Measurements from ENCODE around the gene IL16. TPM values are rescaled to one million over a fixed set of nuclear protein-coding genes. Genes with fewer than 3 reads are reported as not detected.

IL16 gene
- total RNA-seq, 2 experiments from 2014 or later, result 118 to 144 TPM

- Mint-ChIP-seq H3K4me3 (no peak overlapping the region), H3K27ac (no peak overlapping the region)
- CTCF ChIA-PET, result interaction anchor here (1.2 to 3.9 kb wide), 2 partner anchors 42 to 69 kb away, joined by 3 to 12 read pairs; no protein-coding TSS in a partner anchor
Observed at GRCh38 chr15:81224232-81224631, 27.6 kb downstream of the IL16 start.

DNA sequence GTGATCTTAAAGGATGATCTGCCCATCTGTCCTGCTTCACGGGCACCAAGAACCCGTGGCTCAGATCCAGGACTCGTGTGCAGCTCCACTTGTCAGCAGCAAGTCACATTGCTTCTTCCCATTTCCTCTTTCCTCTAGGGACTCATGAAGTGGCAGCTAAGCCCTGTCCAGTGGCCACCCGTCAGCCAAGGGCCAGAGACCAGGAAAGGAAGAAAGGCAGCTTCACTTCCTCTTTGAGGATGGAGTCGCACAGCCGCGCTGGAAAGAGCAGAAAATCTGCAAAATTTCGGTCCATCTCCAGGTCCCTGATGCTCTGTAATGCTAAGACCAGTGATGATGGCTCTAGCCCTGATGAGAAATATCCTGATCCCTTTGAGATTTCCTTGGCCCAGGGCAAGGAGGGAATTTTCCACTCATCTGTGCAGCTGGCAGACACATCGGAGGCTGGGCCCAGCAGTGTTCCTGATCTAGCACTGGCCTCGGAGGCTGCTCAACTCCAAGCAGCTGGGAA is 28.5 kb downstream of the IL16 start:
- DNase-seq, result no peak
- ATAC-seq, result no peak
- Mint-ChIP-seq H3K36me3 (no peaks in the 10 kb centered on the region), H3K4me3 (no peak overlapping the region), H3K4me1 (peaks cover 4% of the 10 kb centered on the region), H3K9me3 (ENCODE audit: low read depth) (no peaks in the 10 kb centered on the region), H3K27ac (no peak overlapping the region), H3K27me3 (peaks cover 11% of the 10 kb centered on the region)
- CTCF ChIA-PET, result interaction anchor here (1.1 kb wide), 1 partner anchor 41 kb away, joined by 3 read pairs; no protein-coding TSS in a partner anchor

More at GRCh38 chr15:81224232-81224631, 27.6 kb downstream of the IL16 start:
- no peak for DNase-seq
- peaks cover 16% of the 10 kb centered on the region for H3K27me3 Mint-ChIP-seq
- H3K4me1 Mint-ChIP-seq, result peaks cover 4% of the 10 kb centered on the region
- no peak for ATAC-seq
- H3K9me3 Mint-ChIP-seq (ENCODE audit: low read depth), result no peaks in the 10 kb centered on the region
- H3K36me3 Mint-ChIP-seq, result no peaks in the 10 kb centered on the region

DNA sequence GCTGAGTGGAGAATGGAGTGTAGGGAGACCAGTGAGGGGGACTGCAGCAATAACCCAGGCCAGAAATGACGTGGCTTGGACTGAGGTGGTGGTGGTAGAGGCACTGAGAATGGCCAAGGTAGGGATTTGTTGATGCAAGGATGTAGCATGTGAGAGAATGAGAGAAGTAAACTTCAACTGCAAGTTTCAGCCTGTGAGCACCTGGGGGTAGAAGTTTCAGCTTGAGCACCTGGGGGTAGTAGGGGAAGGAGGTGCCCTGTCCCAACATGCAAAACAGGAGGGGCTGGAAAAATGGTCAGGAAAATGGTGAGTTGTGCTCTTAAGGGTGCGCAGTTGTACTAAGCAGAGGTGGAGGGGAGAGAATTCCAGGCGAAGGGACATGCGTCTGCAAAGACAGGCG is 31.0 kb downstream of the IL16 start:
- H3K4me3 Mint-ChIP-seq, result no peak overlapping the region
- H3K9me3 Mint-ChIP-seq (ENCODE audit: low read depth), result no peaks in the 10 kb centered on the region
- peaks cover 8% of the 10 kb centered on the region for H3K27me3 Mint-ChIP-seq
- ATAC-seq, result no peak
- peaks cover 4% of the 10 kb centered on the region for H3K4me1 Mint-ChIP-seq
- CTCF ChIA-PET, result no interaction called here
- H3K36me3 Mint-ChIP-seq, result no peaks in the 10 kb centered on the region
- no peak overlapping the region for H3K27ac Mint-ChIP-seq
- DNase-seq, result no peak

DNA sequence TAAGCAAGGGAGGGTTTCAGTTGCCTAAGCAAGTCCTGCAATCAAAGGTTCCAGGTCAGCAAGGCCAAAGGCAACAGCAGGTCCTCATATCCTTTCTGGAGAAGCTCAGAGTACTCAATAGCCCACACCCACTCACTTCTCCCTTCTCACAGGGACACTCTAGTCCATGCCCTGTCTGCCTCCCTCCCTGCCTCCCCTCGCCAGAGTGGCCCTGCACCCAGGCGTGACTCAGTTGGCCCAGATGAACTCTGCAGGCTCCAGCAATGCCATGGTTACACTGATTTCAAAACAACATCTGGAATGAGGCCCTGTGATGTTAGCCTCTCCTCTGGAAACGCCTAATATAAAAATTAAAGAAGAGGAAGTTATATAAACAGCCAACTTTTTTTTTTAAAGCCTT is 32.9 kb downstream of the IL16 start:
- Mint-ChIP-seq H3K4me1 (no peaks in the 10 kb centered on the region), H3K27ac (no peak overlapping the region), H3K4me3 (no peak overlapping the region), H3K36me3 (no peaks in the 10 kb centered on the region), H3K27me3 (peaks cover 6% of the 10 kb centered on the region), H3K9me3 (ENCODE audit: low read depth) (no peaks in the 10 kb centered on the region)
- CTCF ChIA-PET, result no interaction called here
- DNase-seq (no peak), ATAC-seq (no peak)

DNA sequence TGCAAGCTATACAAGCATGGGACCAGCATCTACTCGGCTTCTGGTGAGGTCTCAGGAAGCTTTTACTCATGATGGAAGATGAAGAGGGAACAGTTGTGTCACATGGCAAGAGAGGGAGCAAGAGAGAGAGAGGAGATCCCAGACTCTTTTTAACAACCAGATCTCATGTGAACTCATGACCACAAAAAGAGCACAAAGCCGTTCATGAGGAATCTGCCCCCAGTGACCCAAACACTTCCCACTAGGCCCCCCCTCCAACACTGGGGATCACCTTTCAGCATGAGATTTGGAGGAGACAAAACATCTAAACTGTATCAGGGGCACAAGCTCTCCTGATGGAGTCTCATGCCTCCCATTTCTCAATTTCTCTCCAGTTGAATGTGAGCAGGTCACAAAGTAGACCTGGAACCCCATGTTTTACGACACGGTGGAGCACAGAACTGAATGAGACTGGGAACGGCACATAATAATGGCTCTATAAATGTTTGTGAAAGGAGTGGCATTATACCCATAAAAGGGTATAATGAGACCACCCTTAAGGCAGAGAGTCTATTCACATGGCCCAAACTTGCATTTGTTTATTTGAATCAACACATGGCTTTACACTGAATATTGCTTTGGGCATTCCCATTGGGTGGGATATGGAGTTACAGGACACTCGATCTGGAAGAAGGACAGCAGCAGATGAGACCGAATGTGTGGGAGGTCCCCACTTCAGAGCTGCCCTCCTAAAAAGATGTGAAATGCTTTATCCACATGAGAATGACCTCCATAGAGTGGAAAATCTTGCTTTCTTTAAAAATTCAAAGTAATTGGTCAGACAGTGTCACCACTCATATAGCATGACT is 38.8 kb downstream of the IL16 start:
- Mint-ChIP-seq H3K4me3 (no peak overlapping the region), H3K36me3 (no peaks in the 10 kb centered on the region), H3K27ac (no peak overlapping the region), H3K4me1 (no peaks in the 10 kb centered on the region), H3K9me3 (ENCODE audit: low read depth) (no peaks in the 10 kb centered on the region), H3K27me3 (peaks cover 4% of the 10 kb centered on the region)
- no peak for ATAC-seq
- no peak for DNase-seq
- CTCF ChIA-PET, result interaction anchor here (0.9 to 1.7 kb wide), 3 partner anchors 21 to 31 kb away, joined by 3 to 4 read pairs (median 4); no protein-coding TSS in a partner anchor

GRCh38 chr15:81239190-81239589 is 42.5 kb downstream of the IL16 start:
- no peaks in the 10 kb centered on the region for H3K4me1 Mint-ChIP-seq
- H3K27ac Mint-ChIP-seq, result no peak overlapping the region
- H3K36me3 Mint-ChIP-seq, result no peaks in the 10 kb centered on the region
- no peaks in the 10 kb centered on the region for H3K9me3 Mint-ChIP-seq (ENCODE audit: low read depth)
- CTCF ChIA-PET, result no interaction called here
- ATAC-seq (no peak), DNase-seq (no peak)
- H3K27me3 Mint-ChIP-seq, result peaks cover 5% of the 10 kb centered on the region
- no peak overlapping the region for H3K4me3 Mint-ChIP-seq

GRCh38 chr15:81242778-81243177 is 46.1 kb downstream of the IL16 start:
- ATAC-seq (no peak), DNase-seq (no peak)
- H3K27me3 Mint-ChIP-seq, result peaks cover 25% of the 10 kb centered on the region
- no peak overlapping the region for H3K4me3 Mint-ChIP-seq
- CTCF ChIA-PET, result interaction anchor here (1.4 kb wide), 1 partner anchor 23 kb away, joined by 4 read pairs; no protein-coding TSS in a partner anchor
- no peaks in the 10 kb centered on the region for H3K36me3 Mint-ChIP-seq
- H3K4me1 Mint-ChIP-seq, result no peaks in the 10 kb centered on the region
- peaks cover 3% of the 10 kb centered on the region for H3K9me3 Mint-ChIP-seq (ENCODE audit: low read depth)
- no peak overlapping the region for H3K27ac Mint-ChIP-seq

GRCh38 chr15:81244306-81244705 is 47.6 kb downstream of the IL16 start:
- H3K4me3 Mint-ChIP-seq, result no peak overlapping the region
- no peaks in the 10 kb centered on the region for H3K4me1 Mint-ChIP-seq
- DNase-seq (no peak), ATAC-seq (no peak)
- no peaks in the 10 kb centered on the region for H3K36me3 Mint-ChIP-seq
- H3K27ac Mint-ChIP-seq, result no peak overlapping the region
- CTCF ChIA-PET, result interaction anchor here (1.4 kb wide), 1 partner anchor 138 kb away, joined by 3 read pairs; no protein-coding TSS in a partner anchor
- peaks cover 32% of the 10 kb centered on the region for H3K27me3 Mint-ChIP-seq
- peaks cover 3% of the 10 kb centered on the region for H3K9me3 Mint-ChIP-seq (ENCODE audit: low read depth)

DNA sequence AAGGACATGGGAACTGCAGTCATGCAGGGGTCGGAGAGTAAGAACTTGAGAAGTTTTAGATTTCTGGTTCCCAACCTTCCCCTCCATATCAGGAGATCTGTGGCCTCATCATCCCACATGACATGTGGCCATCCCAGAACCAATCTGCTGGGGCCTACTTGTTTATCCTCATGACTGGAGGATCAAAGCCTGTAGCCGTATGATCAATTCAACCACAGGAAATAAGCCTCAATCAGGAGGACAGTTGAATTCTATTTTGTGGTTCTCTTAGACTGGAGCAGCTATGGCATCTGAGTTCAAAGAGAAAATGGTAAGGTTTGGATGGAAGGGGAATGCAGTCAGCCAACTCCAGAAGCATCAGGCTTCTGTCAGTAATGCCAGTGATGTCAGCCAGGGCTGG is 57.2 kb downstream of the IL16 start:
- Mint-ChIP-seq H3K36me3 (no peaks in the 10 kb centered on the region), H3K4me3 (no peak overlapping the region), H3K27ac (no peak overlapping the region), H3K9me3 (ENCODE audit: low read depth) (no peaks in the 10 kb centered on the region), H3K4me1 (no peaks in the 10 kb centered on the region), H3K27me3 (peaks cover 50% of the 10 kb centered on the region)
- no peak for ATAC-seq
- CTCF ChIA-PET, result interaction anchor here (1.3 kb wide), 1 partner anchor 12 kb away, joined by 10 read pairs; no protein-coding TSS in a partner anchor
- no peak for DNase-seq

DNA sequence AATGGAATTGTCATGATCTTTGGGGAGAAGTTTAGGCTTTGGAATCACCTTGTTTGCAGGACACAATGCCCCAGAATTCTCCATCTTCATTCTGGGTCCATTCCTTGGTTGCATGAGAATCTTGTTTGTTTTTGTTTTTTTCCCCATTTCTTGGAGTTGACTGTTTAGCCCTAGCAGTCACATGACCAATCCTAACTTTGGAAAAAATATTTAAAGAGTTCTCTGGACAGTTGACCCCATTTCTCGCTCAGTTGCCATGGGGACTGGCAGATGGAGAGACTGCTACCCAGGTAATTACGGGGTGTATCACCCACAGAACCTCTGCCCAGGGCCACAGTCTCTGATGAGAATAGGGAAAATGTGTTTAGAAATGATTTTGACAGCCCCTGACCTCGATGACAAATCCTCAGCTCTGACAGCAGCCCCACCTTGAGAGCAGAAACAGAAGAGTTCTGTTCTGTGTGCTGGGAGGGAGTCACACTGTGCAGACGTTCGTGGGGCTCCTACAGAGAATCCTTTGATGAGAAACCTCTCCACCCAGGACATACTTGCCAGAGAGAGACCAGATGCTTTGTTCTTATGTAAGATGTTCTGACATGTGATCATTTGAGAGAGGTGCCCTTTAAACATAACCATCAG is 57.7 kb downstream of the IL16 start:
- Mint-ChIP-seq H3K36me3 (no peaks in the 10 kb centered on the region), H3K4me3 (no peak overlapping the region), H3K9me3 (ENCODE audit: low read depth) (no peaks in the 10 kb centered on the region), H3K27me3 (peaks cover 45% of the 10 kb centered on the region), H3K4me1 (no peaks in the 10 kb centered on the region), H3K27ac (no peak overlapping the region)
- DNase-seq (no peak), ATAC-seq (no peak)
- CTCF ChIA-PET, result interaction anchor here (1.3 kb wide), 1 partner anchor 12 kb away, joined by 10 read pairs; no protein-coding TSS in a partner anchor

- no peak for DNase-seq
- no peak for ATAC-seq
- Mint-ChIP-seq H3K4me1 (no peaks in the 10 kb centered on the region), H3K27ac (no peak overlapping the region), H3K9me3 (ENCODE audit: low read depth) (no peaks in the 10 kb centered on the region), H3K4me3 (no peak overlapping the region), H3K36me3 (no peaks in the 10 kb centered on the region), H3K27me3 (peaks cover 44% of the 10 kb centered on the region)
- CTCF ChIA-PET, result interaction anchor here (0.5 kb wide), 1 partner anchor 95 kb away, joined by 3 read pairs; no protein-coding TSS in a partner anchor
Observed at GRCh38 chr15:81254916-81255290, 58.2 kb downstream of the IL16 start.

DNA sequence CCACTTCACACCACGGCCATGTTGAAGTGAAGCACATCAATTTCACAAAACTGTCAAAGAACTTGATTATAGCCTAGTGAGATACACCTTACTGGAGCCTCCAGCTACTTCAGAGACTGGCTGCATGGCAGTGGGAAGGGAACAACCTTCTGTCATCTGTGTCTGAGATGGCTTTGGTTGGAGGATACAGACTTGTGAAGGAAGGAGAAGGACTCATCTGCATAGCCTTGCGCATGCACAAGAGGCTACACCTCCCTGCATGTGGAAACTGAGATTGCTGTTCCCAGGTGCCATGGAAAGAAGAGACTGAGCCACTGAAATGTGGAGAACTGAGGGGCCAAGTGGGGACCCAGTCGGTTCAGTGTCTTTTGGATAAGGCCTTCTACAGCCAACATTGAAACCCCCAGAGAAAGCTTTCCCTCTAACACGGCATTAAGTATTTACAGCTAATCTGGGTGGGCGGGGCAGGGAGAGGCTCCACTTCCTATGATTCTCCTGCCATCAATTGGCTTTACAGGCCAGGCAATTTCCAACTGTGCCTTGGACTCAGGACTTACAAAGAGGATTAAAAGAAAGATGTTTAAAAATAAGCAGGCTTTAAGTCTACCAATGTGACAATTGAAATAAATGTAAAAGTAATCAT is 58.8 kb downstream of the IL16 start:
- no peaks in the 10 kb centered on the region for H3K36me3 Mint-ChIP-seq
- no peak overlapping the region for H3K27ac Mint-ChIP-seq
- no peak overlapping the region for H3K4me3 Mint-ChIP-seq
- ATAC-seq (no peak), DNase-seq (no peak)
- H3K9me3 Mint-ChIP-seq (ENCODE audit: low read depth), result no peaks in the 10 kb centered on the region
- CTCF ChIA-PET, result interaction anchor here (0.5 to 3.4 kb wide), 2 partner anchors 11 to 95 kb away, joined by 3 to 15 read pairs; no protein-coding TSS in a partner anchor
- H3K4me1 Mint-ChIP-seq, result no peaks in the 10 kb centered on the region
- H3K27me3 Mint-ChIP-seq, result peaks cover 43% of the 10 kb centered on the region

DNA sequence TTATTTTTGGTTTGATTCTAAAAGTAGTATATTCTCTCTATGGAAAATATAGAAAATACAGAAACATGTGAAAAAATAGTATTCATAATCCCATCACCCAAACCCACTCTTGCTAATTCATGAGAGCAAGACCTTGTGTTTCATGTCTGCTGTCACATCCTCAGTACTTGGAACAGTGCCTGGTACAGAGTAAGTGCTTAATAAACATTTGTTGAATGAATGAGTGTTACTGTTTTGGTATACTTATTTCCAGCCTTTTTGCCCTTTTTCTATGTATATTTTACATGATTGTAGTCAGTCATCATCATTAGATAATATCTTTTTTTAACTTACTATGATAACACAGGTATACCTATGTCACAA is 59.3 kb downstream of the IL16 start:
- H3K27ac Mint-ChIP-seq, result no peak overlapping the region
- no peaks in the 10 kb centered on the region for H3K36me3 Mint-ChIP-seq
- H3K9me3 Mint-ChIP-seq (ENCODE audit: low read depth), result no peaks in the 10 kb centered on the region
- ATAC-seq (no peak), DNase-seq (no peak)
- H3K27me3 Mint-ChIP-seq, result peaks cover 39% of the 10 kb centered on the region
- H3K4me3 Mint-ChIP-seq, result no peak overlapping the region
- CTCF ChIA-PET, result interaction anchor here (0.7 to 3.4 kb wide), 2 partner anchors 10 to 21 kb away, joined by 3 to 15 read pairs; no protein-coding TSS in a partner anchor
- H3K4me1 Mint-ChIP-seq, result no peaks in the 10 kb centered on the region
